Nephron progenitor cell (in vitro differentiated cells): Measurements from ENCODE around the gene CUL9.

ENCODE experiments used
- DNase-seq: peaks from one replicate; pipeline ENCODE4 v3.0.0; 2021
- H3K27ac Mint-ChIP-seq: 2 replicates; pipeline ENCODE4 v1.8.0; 2021; ENCODE audit warnings: mild to moderate bottlenecking, moderate library complexity, mixed read lengths
- H3K27me3 Mint-ChIP-seq: 2 replicates; pipeline ENCODE4 v1.8.0; 2021; ENCODE audit warnings: mild to moderate bottlenecking, low read depth, mixed read lengths; ENCODE audit not compliant: poor library complexity
- H3K36me3 Mint-ChIP-seq: 2 replicates; pipeline ENCODE4 v1.8.0; 2021; ENCODE audit warnings: low read depth, mixed read lengths
- H3K4me1 Mint-ChIP-seq: 2 replicates; pipeline ENCODE4 v1.8.0; 2021; ENCODE audit warnings: mixed read lengths
- H3K4me3 Mint-ChIP-seq: 2 replicates; pipeline ENCODE4 v1.8.0; 2021; ENCODE audit warnings: mild to moderate bottlenecking, moderate library complexity, mixed read lengths
- H3K9me3 Mint-ChIP-seq: 2 replicates; pipeline ENCODE4 v1.8.0; 2021; ENCODE audit warnings: mild to moderate bottlenecking, moderate library complexity, mixed read lengths
- TF ChIP-seq, protein P1 (sequence below): fragments of 200-600 bp; sonication (generic); IDR thresholded peaks from 2 replicates; pipeline ENCODE4 v1.5.0; 2021; ENCODE audit warnings: antibody characterized with exemption

Gene CUL9

DNA sequence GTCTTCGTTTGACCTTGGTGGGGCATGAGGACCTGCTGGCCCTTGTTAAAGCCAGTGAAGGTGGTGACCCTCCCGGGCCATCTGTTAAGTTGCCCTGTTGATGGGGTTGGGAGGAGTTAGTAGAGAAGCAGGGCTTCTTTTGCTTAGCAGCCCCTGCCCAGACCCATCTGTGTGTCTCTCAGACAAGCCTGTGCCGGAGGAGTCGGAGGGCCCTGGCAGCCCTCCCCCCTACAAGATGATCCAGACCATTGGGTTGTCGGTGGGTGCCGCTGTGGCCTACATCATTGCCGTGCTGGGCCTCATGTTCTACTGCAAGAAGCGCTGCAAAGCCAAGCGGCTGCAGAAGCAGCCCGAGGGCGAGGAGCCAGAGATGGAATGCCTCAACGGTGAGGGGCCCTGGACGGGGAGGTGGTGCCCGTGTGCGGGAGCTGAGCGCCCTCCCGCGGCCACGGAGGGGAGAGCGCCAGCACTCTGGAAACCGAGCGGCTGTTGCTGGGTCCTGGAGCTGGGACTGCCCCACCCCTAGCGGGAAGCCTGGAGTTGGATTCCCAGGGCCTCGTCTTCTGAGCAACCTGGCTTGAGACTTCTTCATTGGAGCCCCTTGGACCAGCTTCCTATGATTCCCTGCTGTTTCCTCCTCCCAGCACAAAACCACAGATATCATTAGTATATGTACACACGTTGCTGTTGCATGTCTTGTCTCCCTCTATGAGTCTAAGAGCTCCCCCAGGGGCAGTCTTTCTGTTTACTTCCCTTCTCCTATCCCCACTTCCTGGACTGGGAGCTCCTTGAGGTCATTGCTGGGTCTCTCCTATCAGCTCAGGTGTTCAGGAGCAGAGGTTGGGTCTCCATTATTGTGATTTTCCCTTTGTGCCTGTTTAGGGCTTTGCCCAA is 38.5 kb upstream of the CUL9 start:
- Mint-ChIP-seq H3K4me3 (no peak overlapping the region), H3K27ac (peak overlapping the region; percentile 9), H3K36me3 (peaks cover 23% of the 10 kb centered on the region), H3K4me1 (peaks cover 28% of the 10 kb centered on the region), H3K9me3 (no peaks in the 10 kb centered on the region), H3K27me3 (no peaks in the 10 kb centered on the region)
- TF ChIP-seq, protein P1, sequence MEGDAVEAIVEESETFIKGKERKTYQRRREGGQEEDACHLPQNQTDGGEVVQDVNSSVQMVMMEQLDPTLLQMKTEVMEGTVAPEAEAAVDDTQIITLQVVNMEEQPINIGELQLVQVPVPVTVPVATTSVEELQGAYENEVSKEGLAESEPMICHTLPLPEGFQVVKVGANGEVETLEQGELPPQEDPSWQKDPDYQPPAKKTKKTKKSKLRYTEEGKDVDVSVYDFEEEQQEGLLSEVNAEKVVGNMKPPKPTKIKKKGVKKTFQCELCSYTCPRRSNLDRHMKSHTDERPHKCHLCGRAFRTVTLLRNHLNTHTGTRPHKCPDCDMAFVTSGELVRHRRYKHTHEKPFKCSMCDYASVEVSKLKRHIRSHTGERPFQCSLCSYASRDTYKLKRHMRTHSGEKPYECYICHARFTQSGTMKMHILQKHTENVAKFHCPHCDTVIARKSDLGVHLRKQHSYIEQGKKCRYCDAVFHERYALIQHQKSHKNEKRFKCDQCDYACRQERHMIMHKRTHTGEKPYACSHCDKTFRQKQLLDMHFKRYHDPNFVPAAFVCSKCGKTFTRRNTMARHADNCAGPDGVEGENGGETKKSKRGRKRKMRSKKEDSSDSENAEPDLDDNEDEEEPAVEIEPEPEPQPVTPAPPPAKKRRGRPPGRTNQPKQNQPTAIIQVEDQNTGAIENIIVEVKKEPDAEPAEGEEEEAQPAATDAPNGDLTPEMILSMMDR, result peak; percentile 96
- DNase-seq, result peak; percentile 87

DNA sequence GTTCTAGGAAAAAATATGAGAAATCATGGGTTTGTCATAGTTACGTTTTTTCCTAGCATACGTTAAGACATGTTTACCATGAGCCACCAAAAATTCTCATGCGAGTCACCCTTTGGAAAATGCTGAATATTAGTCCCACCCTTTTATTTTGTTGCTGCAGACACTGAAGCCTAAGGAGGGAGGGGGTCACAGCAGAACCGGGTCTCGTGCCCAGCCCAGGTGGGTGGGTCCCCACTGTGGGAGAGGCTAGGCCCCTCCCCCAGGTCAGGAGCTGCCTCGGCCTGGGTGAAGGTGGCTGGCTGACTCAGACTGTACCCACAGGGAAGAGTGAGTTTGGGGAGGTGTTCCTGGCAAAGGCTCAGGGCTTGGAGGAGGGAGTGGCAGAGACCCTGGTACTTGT is 37.1 kb upstream of the CUL9 start:
- peak overlapping the region; percentile 51 for H3K27ac Mint-ChIP-seq

DNA sequence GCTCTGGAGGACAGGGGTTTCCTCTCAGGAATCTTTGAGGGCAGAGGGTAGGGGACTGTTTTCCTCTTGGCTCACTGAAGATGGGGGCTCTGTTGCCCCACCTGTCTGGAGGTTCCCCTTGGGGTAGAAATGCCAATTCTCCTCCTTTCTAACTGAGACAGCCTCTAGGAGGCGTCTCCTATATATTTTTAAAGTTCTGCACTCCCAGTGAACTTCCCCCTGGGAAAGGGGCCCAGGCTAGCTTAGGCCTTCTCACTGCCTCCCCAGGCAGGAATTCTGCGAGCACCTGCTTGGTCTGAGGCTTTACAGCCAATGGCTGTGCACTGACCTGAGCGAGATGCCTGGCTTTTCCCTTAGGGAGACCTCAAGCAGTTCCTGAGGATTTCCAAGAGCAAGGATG is 35.7 kb upstream of the CUL9 start:
- TF ChIP-seq, protein P1, result no peak
- Mint-ChIP-seq H3K27me3 (no peaks in the 10 kb centered on the region), H3K9me3 (no peaks in the 10 kb centered on the region), H3K27ac (peak overlapping the region; percentile 70), H3K4me1 (peaks cover 24% of the 10 kb centered on the region), H3K4me3 (no peak overlapping the region), H3K36me3 (peaks cover 27% of the 10 kb centered on the region)
- DNase-seq, result no peak

More for the DNA sequence above, 37.1 kb upstream of the CUL9 start:
- Mint-ChIP-seq H3K27me3 (no peaks in the 10 kb centered on the region), H3K4me1 (peaks cover 28% of the 10 kb centered on the region), H3K9me3 (no peaks in the 10 kb centered on the region), H3K4me3 (no peak overlapping the region), H3K36me3 (peaks cover 20% of the 10 kb centered on the region)
- TF ChIP-seq, protein P1, result no peak
- no peak for DNase-seq

DNA sequence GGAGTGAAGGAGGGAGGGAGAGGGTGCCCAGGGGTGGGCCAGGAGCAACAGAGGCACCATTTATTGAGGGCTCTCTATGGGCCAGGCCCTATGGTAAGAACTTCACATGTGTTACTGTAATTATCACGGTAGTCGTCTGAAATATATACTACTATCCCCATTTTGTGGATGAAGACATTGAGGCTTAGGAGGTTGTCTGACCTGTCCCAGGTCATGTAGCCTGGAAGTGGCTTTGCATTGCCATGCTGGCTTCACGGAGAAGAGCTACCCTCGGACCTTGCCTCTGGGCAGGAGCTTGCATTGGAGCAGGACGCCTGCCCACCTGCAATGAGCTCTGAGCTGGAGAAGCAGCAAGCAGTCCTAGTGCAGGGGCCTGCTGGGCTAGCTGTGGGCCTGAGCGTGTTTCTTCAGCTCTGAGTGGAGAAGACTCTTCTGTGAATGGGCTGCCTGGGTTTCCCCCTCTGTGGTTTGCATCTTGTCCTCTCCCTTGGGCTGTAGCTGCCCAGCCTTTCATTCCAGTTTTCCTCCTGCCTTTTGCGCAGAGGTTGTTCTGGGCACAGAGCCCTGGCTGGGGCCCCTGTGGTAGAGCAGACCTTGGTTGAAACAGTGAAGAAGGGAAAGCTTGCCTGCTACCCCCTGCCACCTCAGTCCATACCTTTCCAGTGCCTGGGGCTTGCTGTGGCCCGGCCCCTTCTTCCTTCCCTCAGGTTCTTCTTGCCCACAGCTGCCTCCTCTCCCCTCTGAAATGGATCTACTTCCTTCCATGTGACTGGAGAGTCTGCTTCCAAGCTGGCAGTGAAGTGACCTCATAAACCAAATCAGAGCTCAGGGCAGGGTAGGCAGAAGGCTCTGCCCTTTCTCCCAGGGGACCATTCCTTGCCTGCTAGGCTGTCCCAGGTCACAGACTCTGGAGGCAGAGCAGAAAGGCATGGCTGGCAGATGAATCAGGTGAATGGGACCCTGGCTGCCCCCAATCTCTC is 35.0 kb upstream of the CUL9 start:
- peaks cover 21% of the 10 kb centered on the region for H3K4me1 Mint-ChIP-seq
- no peak for DNase-seq
- peak overlapping the region; percentile 70 for H3K27ac Mint-ChIP-seq
- no peaks in the 10 kb centered on the region for H3K27me3 Mint-ChIP-seq
- TF ChIP-seq, protein P1, result no peak
- no peaks in the 10 kb centered on the region for H3K9me3 Mint-ChIP-seq
- H3K36me3 Mint-ChIP-seq, result peaks cover 29% of the 10 kb centered on the region
- no peak overlapping the region for H3K4me3 Mint-ChIP-seq

DNA sequence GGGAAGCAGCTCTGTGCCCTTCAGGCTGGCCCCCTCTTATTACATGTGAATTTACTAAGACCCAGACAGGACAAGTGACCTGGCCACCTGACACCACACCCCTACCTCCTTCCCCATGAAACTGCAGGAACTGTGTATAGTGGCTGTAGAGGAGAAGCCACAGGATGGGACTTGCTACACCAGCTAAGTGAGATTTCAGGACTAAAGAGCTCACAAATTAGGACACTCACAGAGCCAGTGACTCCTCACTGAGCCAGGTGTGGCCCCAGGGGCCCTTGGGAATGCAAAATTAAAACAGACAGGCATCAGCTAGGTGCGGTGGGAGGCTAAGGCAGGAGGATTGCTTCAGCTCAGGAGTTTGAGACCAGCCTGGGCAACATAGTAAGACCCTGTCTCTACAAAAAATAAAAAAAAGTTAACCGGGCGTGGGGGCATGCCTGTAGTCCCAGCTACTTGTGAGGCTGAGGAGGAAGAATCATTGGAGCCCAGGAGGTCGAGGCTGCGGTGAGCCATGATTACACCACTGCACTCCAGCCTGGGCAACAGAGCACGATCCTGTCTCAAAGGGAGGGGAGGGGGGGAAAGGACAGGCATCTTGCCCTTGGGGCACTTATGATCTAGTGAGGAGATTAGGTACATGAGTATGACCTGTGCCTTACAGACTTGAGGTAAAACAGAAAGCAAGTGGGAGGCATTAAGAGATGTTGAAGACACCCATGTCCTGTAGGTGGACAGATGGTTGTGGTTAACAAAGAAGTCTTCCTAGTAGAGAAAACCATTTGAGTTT is 34.1 kb upstream of the CUL9 start:
- H3K27me3 Mint-ChIP-seq, result peaks cover 2% of the 10 kb centered on the region

More for the DNA sequence above, 34.1 kb upstream of the CUL9 start:
- TF ChIP-seq, protein P1, result no peak
- H3K36me3 Mint-ChIP-seq, result peaks cover 36% of the 10 kb centered on the region
- DNase-seq, result no peak
- no peak overlapping the region for H3K4me3 Mint-ChIP-seq
- peak overlapping the region; percentile 83 for H3K27ac Mint-ChIP-seq
- H3K9me3 Mint-ChIP-seq, result no peaks in the 10 kb centered on the region
- peaks cover 12% of the 10 kb centered on the region for H3K4me1 Mint-ChIP-seq
